Vagina (tissue), 2 donors: Measurements from ENCODE around the gene MERTK. TPM values are rescaled to one million over a fixed set of nuclear protein-coding genes. Genes with fewer than 3 reads are reported as not detected.
A peak's percentile ranks its signal among the peaks of the same experiment; 100 is the strongest.

Source experiments
- DNase-seq, 2 donors: peaks; one replicate each; pipeline ENCODE4 v3.0.0-alpha.2; 2017; ENCODE audit errors: extremely low spot score in 2 of 2
- H3K27ac ChIP-seq: fragments of 200-600 bp; sonication (generic); one replicate; pipeline ENCODE4 v1.5.1; 2019
- H3K27me3 ChIP-seq: fragments of 200-600 bp; sonication (generic); one replicate; pipeline ENCODE4 v1.5.1; 2019
- H3K36me3 ChIP-seq, 2 donors: fragments of 200-600 bp; sonication (generic); one replicate each; pipeline ENCODE4 v1.5.1; 2017 to 2019
- H3K4me1 ChIP-seq: fragments of 200-600 bp; sonication (generic); one replicate; pipeline ENCODE4 v1.5.1; 2019
- H3K4me3 ChIP-seq, 2 donors: fragments of 200-600 bp; sonication (generic); 1 replicate in 1 of 2; 2 replicates in 1 of 2; pipeline ENCODE4 v1.5.1; 2016 to 2019
- H3K9me3 ChIP-seq: fragments of 200-600 bp; sonication (generic); one replicate; pipeline ENCODE4 v1.5.1; 2019
- POLR2A ChIP-seq, 2 donors: fragments of 450-650 bp; IDR thresholded peaks; one replicate each; pipeline ENCODE4 v1.6.1; 2017; ENCODE audit warnings: antibody characterized with exemption in 2 of 2, mild to moderate bottlenecking in 2 of 2, moderate library complexity in 2 of 2
- POLR2AphosphoS5 ChIP-seq, 2 donors: sonication (generic); formaldehyde crosslinking; IDR thresholded peaks; one replicate each; pipeline ENCODE4 v1.9.0; 2017; ENCODE audit warnings: antibody characterized with exemption in 2 of 2, mild to moderate bottlenecking in 2 of 2, low read depth in 1 of 2; ENCODE audit not compliant: insufficient read depth in 1 of 2
- intact Hi-C: fragments of 100-400 bp; cut with DNase I; formaldehyde crosslinking; loops from one replicate; pipeline ENCODE4 v1.15.1; 2023
- total RNA-seq: library from RNA; depleted of rRNA; stranded (reverse); fragments of >200 nt; gene quantifications from one replicate; pipeline ENCODE4 v1.2.3, GENCODE V29; 2016
- TF ChIP-seq, protein P1 (sequence below), 3 experiments: fragments of 450-650 bp in 2 of 3; fragments of 200-600 bp in 1 of 3; sonication (generic) in 1 of 3; IDR thresholded peaks; one replicate each; pipeline ENCODE4 v1.5.1; 2017 to 2019; ENCODE audit warnings: antibody characterized with exemption in 3 of 3, mild to moderate bottlenecking in 2 of 3, moderate library complexity in 2 of 3

MERTK gene
- total RNA-seq, 1 donor from 2014 or later, result 15.7 TPM

- no peak overlapping the region for H3K27ac ChIP-seq
- H3K36me3 ChIP-seq, result peaks cover 0 to 6% of the 10 kb centered on the region in 2 donors
- TF ChIP-seq POLR2AphosphoS5 (IDR thresholded peaks at IDR 0.05; ENCODE audit: insufficient read depth in 1 of 2, low read depth in 1 of 2) (no peak), POLR2A (IDR thresholded peaks at IDR 0.05) (no peak)
- TF ChIP-seq, protein P1, sequence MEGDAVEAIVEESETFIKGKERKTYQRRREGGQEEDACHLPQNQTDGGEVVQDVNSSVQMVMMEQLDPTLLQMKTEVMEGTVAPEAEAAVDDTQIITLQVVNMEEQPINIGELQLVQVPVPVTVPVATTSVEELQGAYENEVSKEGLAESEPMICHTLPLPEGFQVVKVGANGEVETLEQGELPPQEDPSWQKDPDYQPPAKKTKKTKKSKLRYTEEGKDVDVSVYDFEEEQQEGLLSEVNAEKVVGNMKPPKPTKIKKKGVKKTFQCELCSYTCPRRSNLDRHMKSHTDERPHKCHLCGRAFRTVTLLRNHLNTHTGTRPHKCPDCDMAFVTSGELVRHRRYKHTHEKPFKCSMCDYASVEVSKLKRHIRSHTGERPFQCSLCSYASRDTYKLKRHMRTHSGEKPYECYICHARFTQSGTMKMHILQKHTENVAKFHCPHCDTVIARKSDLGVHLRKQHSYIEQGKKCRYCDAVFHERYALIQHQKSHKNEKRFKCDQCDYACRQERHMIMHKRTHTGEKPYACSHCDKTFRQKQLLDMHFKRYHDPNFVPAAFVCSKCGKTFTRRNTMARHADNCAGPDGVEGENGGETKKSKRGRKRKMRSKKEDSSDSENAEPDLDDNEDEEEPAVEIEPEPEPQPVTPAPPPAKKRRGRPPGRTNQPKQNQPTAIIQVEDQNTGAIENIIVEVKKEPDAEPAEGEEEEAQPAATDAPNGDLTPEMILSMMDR (IDR thresholded peaks at IDR 0.05), result no peak
- no peak overlapping the region for H3K4me3 ChIP-seq
- H3K27me3 ChIP-seq, result no peaks in the 10 kb centered on the region
- H3K9me3 ChIP-seq, result no peaks in the 10 kb centered on the region
- DNase-seq, result peak; percentile 70 to 81
- intact Hi-C loops, result no loop called here
- H3K4me1 ChIP-seq, result peaks cover 10% of the 10 kb centered on the region
These were observed 66.7 kb downstream of the MERTK start for GRCh38 chr2:111965062-111965461.

- Histone ChIP-seq H3K27me3 (no peaks in the 10 kb centered on the region), H3K4me3 (no peak overlapping the region), H3K36me3 (peaks cover 0 to 6% of the 10 kb centered on the region in 2 donors), H3K4me1 (peaks cover 10% of the 10 kb centered on the region), H3K9me3 (no peaks in the 10 kb centered on the region), H3K27ac (no peak overlapping the region)
- DNase-seq, result no peak
- intact Hi-C loops, result no loop called here
- TF ChIP-seq POLR2AphosphoS5 (IDR thresholded peaks at IDR 0.05; ENCODE audit: insufficient read depth in 1 of 2, low read depth in 1 of 2), result no peak
- TF ChIP-seq, protein P1 (IDR thresholded peaks at IDR 0.05), result no peak
- no peak for TF ChIP-seq POLR2A (IDR thresholded peaks at IDR 0.05)
These were observed 67.8 kb downstream of the MERTK start for GRCh38 chr2:111966241-111966640.

DNA sequence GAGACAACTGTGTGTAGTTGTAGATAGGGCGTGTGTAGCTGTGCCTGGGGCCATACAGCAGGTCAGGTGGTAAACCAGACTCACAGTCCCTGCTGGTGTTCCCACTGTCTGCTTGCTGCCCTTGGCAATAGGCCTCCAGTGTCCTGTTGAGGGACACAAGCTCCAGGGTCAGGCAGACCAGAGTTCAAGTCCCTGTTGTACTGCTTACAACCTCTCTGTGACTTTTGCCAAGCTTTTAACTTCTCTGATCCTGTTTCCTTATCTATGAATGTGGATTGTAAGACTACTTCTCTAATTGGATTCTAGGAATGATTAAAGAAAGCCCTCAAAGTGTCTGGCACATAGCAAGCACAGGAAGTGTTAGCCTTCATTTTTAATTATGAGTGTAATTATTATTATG lies 68.6 kb downstream of the MERTK start:
- TF ChIP-seq POLR2AphosphoS5 (IDR thresholded peaks at IDR 0.05; ENCODE audit: insufficient read depth in 1 of 2, low read depth in 1 of 2) (no peak), POLR2A (IDR thresholded peaks at IDR 0.05) (no peak)
- TF ChIP-seq, protein P1 (IDR thresholded peaks at IDR 0.05), result no peak
- Histone ChIP-seq H3K27me3 (no peaks in the 10 kb centered on the region), H3K4me3 (no peak overlapping the region), H3K36me3 (peaks cover 0 to 6% of the 10 kb centered on the region in 2 donors), H3K27ac (no peak overlapping the region), H3K9me3 (no peaks in the 10 kb centered on the region), H3K4me1 (peaks cover 10% of the 10 kb centered on the region)
- DNase-seq, result peak in 1 of 2 donors; percentile 49
- intact Hi-C loops, result no loop called here

DNA sequence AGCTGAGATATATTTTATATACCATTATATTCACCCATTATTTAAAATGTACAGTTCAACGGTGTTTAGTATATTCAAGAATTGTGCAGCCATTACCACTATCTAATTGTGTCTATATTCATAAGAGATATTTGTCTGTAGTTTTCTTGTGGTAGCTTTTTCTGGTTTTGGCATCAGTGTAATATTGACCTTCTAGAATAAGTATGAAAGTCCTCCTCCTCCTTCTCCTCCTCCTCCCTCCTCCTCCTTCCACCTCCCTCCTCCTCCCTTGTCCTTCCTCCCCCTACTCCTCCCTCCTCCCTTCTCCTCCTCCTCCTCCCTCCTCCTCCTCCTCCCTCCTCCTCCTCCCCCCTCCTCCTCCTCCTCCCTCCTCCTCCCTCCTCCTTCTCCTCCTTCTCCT lies 72.0 kb downstream of the MERTK start:
- no peak overlapping the region for H3K27ac ChIP-seq
- TF ChIP-seq, protein P1 (IDR thresholded peaks at IDR 0.05), result no peak
- TF ChIP-seq POLR2A (IDR thresholded peaks at IDR 0.05), result no peak
- no peak for TF ChIP-seq POLR2AphosphoS5 (IDR thresholded peaks at IDR 0.05; ENCODE audit: insufficient read depth in 1 of 2, low read depth in 1 of 2)
- H3K36me3 ChIP-seq, result peaks cover 0 to 1% of the 10 kb centered on the region in 2 donors
- DNase-seq, result no peak
- H3K27me3 ChIP-seq, result no peaks in the 10 kb centered on the region
- H3K4me1 ChIP-seq, result peaks cover 10% of the 10 kb centered on the region
- H3K4me3 ChIP-seq, result no peak overlapping the region
- no peaks in the 10 kb centered on the region for H3K9me3 ChIP-seq
- intact Hi-C loops, result no loop called here

GRCh38 chr2:111972955-111973565 lies 74.7 kb downstream of the MERTK start:
- TF ChIP-seq POLR2A (IDR thresholded peaks at IDR 0.05) (no peak), POLR2AphosphoS5 (IDR thresholded peaks at IDR 0.05; ENCODE audit: insufficient read depth in 1 of 2, low read depth in 1 of 2) (no peak)
- TF ChIP-seq, protein P1 (IDR thresholded peaks at IDR 0.05), result no peak
- DNase-seq, result no peak
- Histone ChIP-seq H3K36me3 (peaks cover 0 to 16% of the 10 kb centered on the region in 2 donors), H3K27ac (no peak overlapping the region), H3K27me3 (no peaks in the 10 kb centered on the region), H3K4me1 (no peaks in the 10 kb centered on the region), H3K4me3 (no peak overlapping the region), H3K9me3 (no peaks in the 10 kb centered on the region)
- intact Hi-C loops, result no loop called here
